Muscle of back (tissue), 11 donors: ENCODE measurements around the gene PTPRU. TPM values are rescaled to one million over a fixed set of nuclear protein-coding genes. Genes with fewer than 3 reads are reported as not detected.

Experiments
- DNase-seq, 3 donors: peaks; one replicate each; pipeline versions ENCODE4 v3.0.0 to v3.0.0-alpha.2; 2013
- polyA plus RNA-seq, 10 donors: library from polyadenylated mRNA; unstranded; fragments of 120-200 nt; gene quantifications; one replicate each; pipeline ENCODE4 v1.2.1, GENCODE V29; 2013; ENCODE audit not compliant: insufficient read length in 10 of 10

The PTPRU gene
- polyA plus RNA-seq, 10 donors = 8.9 to 15.9 (median 13.2) TPM

GRCh38 chr1:29243871-29244200, 7.5 kb downstream of the PTPRU start:
- DNase-seq = peak in 1 of 3 donors; percentile 82

GRCh38 chr1:29245261-29245660, 8.9 kb downstream of the PTPRU start:
- no peak for DNase-seq

- DNase-seq = peak in 1 of 3 donors; percentile 42
Measured at GRCh38 chr1:29245876-29246275, 9.6 kb downstream of the PTPRU start.

GRCh38 chr1:29247044-29247443, 10.7 kb downstream of the PTPRU start:
- DNase-seq = no peak

GRCh38 chr1:29247571-29248273, 11.4 kb downstream of the PTPRU start:
- DNase-seq = no peak

GRCh38 chr1:29248409-29248808, 12.1 kb downstream of the PTPRU start:
- DNase-seq = no peak

- no peak for DNase-seq
Measured at GRCh38 chr1:29249170-29249691, 12.9 kb downstream of the PTPRU start.

GRCh38 chr1:29249951-29250581, 13.7 kb downstream of the PTPRU start:
- DNase-seq = no peak

GRCh38 chr1:29251164-29252124, 15.1 kb downstream of the PTPRU start:
- DNase-seq = no peak

GRCh38 chr1:29253180-29253579, 16.9 kb downstream of the PTPRU start:
- no peak for DNase-seq

- DNase-seq = no peak
Measured at GRCh38 chr1:29254346-29254745, 18.0 kb downstream of the PTPRU start.

GRCh38 chr1:29255134-29255666, 18.9 kb downstream of the PTPRU start:
- no peak for DNase-seq

- no peak for DNase-seq
Measured at GRCh38 chr1:29256394-29256793, 20.1 kb downstream of the PTPRU start.

- DNase-seq = peak in 1 of 3 donors; percentile 46
Measured at GRCh38 chr1:29256979-29257804, 20.9 kb downstream of the PTPRU start.

- DNase-seq = no peak
Measured at GRCh38 chr1:29258189-29258975, 22.1 kb downstream of the PTPRU start.

GRCh38 chr1:29258976-29259801, 22.9 kb downstream of the PTPRU start:
- DNase-seq = no peak

GRCh38 chr1:29259802-29260441, 23.6 kb downstream of the PTPRU start:
- peak in 2 of 3 donors; percentile 52 to 76 for DNase-seq

GRCh38 chr1:29260531-29260930, 24.2 kb downstream of the PTPRU start:
- no peak for DNase-seq
